Stomach (tissue), 9 donors: ENCODE results near the gene SOCS7. TPM values are rescaled to one million over a fixed set of nuclear protein-coding genes. Genes with fewer than 3 reads are reported as not detected.

Experiments used
- DNase-seq, 2 donors: peaks; one replicate each; pipeline versions ENCODE4 v3.0.0 to v3.0.0-alpha.2; 2013 to 2019
- H3K27ac ChIP-seq, 5 donors: fragments of 200-600 bp in 4 of 5; sonication (generic) in 4 of 5; one replicate each; pipeline ENCODE4 v1.5.1; 2013 to 2019; ENCODE audit warnings: mild to moderate bottlenecking in 1 of 5, moderate library complexity in 1 of 5
- H3K27me3 ChIP-seq, 3 donors: fragments of 200-600 bp; sonication (generic); one replicate each; pipeline ENCODE4 v1.5.1; 2017 to 2019; ENCODE audit warnings: mixed run types in 1 of 3
- H3K36me3 ChIP-seq, 4 donors: fragments of 200-600 bp; sonication (generic); 1 replicate in 3 of 4; 2 replicates in 1 of 4; pipeline ENCODE4 v1.5.1; 2016 to 2019
- H3K4me1 ChIP-seq, 4 donors: fragments of 200-600 bp; sonication (generic); one replicate each; pipeline ENCODE4 v1.5.1; 2016 to 2019
- H3K4me3 ChIP-seq, 4 donors: fragments of 200-600 bp; sonication (generic) in 3 of 4; one replicate each; pipeline ENCODE4 v1.5.1; 2016 to 2019; ENCODE audit warnings: mild to moderate bottlenecking in 1 of 4
- H3K9me3 ChIP-seq, 4 donors: fragments of 200-600 bp; sonication (generic); one replicate each; pipeline ENCODE4 v1.5.1; 2016 to 2019
- EP300 ChIP-seq: sonication (generic); formaldehyde crosslinking; IDR thresholded peaks from one replicate; pipeline ENCODE4 v1.6.1; 2017; ENCODE audit warnings: antibody characterized with exemption
- POLR2A ChIP-seq, 4 donors: fragments of 450-650 bp; IDR thresholded peaks; one replicate each; pipeline ENCODE4 v1.6.1; 2016; ENCODE audit warnings: antibody characterized with exemption in 4 of 4, control low read depth in 2 of 4, mild to moderate bottlenecking in 1 of 4, moderate library complexity in 1 of 4
- POLR2AphosphoS5 ChIP-seq, 3 donors: sonication (generic); formaldehyde crosslinking; IDR thresholded peaks; one replicate each; pipeline ENCODE4 v1.6.1; 2016; ENCODE audit warnings: antibody characterized with exemption in 3 of 3
- WGBS, 5 donors: extraction: QIAGEN DNeasy Blood & Tissue Kit in 3 of 5; methylation state at CpG; one replicate each; pipeline versions ENCODE4 v1.1.5 to v1.1.7; 2013 to 2018; 5-methylcytosine and 5-hydroxymethylcytosine counted together
- intact Hi-C: fragments of 100-400 bp; cut with DNase I; formaldehyde crosslinking; loops from one replicate; pipeline ENCODE4 v1.15.1; 2023; ENCODE audit warnings: low total_unique reads
- polyA plus RNA-seq, 3 donors: library from polyadenylated mRNA; stranded (reverse); fragments of 200-250 nt; gene quantifications; one replicate each; pipeline ENCODE4 v1.2.3, GENCODE V29; 2013
- total RNA-seq, 5 donors: library from RNA; depleted of rRNA; stranded (reverse); fragments of >200 nt; gene quantifications; one replicate each; pipeline versions ENCODE4 v1.1.0 to v1.2.3, GENCODE V29; 2014 to 2016
- TF ChIP-seq, protein P1 (sequence below), 7 experiments: fragments of 450-650 bp in 4 of 7; fragments of 200-600 bp in 3 of 7; sonication (generic) in 3 of 7; IDR thresholded peaks; one replicate each; pipeline ENCODE4 v1.5.1; 2016 to 2019; ENCODE audit warnings: antibody characterized with exemption in 7 of 7, control low read depth in 2 of 7, mild to moderate bottlenecking in 1 of 7
- donor health status: healthy with polysubstance abuse.
- donor health status: Bipolar disorder and iron deficiency.
- donor health status: healthy.

The SOCS7 gene
- total and polyA plus RNA-seq, 8 donors = 2.5 to 52.4 (median 11.3) TPM

DNA sequence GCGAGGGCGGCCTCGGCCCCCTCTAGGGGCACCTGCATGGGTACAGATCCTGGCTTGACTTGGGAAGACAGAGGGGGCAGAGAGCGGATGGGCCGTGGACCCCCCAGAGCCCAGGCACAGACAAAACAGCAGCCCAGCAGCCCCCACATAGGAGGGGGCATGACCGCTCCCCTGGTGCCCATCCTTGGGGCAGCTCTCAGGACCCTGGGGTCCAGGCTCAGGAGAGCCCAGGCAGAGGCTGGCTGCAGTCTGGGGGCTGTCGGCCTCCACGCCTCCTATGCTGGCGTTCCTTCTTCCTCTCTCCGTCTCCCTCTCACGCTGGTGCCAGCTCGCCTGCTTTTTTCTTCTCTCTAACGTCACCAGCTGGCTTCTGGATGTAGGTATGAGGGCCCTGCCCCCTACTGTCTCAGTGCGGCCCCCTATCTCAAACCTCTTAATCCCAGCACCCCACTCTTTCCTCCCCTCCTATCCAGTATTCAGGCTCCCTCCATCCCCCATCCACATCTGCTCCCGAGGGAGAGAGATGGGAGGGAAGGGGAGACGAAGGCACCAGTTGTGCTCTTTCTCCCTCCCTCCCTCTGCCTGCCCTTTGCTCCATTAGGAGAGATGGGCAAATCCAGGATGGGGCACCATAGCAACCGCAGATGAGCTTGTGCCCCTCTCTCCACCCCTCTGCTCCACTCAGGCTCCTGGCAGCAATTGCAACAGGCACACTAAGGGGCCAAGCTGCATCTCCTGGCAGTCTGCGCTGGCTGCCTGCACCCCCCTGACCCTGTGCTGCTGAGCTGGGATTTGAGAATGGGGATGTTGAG is 7.8 kb upstream of the SOCS7 start, which contains the start of gene GPR179:
Gene GPR179 (minus strand): TSS at position 349 of the 812 bp plus-strand sequence. CDS start 167 bp downstream, at position 182.
- WGBS, 5 donors = 68 to 87% (median 83%) methylated on average over 16 to 18 of the region's 18 CpGs
- Histone ChIP-seq H3K4me1 (peaks cover 7 to 9% (median 7%) of the 10 kb centered on the region in 4 donors), H3K27ac (no peak within 1 kb of the TSS), H3K4me3 (no peak within 1 kb of the TSS), H3K9me3 (no peaks in the 10 kb centered on the region), H3K36me3 (no peaks in the 10 kb centered on the region), H3K27me3 (peaks cover 0 to 9% (median 0%) of the 10 kb centered on the region in 3 donors)
- peak in 1 of 2 donors; percentile 59 for DNase-seq
- TF ChIP-seq POLR2A (IDR thresholded peaks at IDR 0.05) = no peak
- TF ChIP-seq POLR2AphosphoS5 (IDR thresholded peaks at IDR 0.05) = no peak
- TF ChIP-seq, protein P1, sequence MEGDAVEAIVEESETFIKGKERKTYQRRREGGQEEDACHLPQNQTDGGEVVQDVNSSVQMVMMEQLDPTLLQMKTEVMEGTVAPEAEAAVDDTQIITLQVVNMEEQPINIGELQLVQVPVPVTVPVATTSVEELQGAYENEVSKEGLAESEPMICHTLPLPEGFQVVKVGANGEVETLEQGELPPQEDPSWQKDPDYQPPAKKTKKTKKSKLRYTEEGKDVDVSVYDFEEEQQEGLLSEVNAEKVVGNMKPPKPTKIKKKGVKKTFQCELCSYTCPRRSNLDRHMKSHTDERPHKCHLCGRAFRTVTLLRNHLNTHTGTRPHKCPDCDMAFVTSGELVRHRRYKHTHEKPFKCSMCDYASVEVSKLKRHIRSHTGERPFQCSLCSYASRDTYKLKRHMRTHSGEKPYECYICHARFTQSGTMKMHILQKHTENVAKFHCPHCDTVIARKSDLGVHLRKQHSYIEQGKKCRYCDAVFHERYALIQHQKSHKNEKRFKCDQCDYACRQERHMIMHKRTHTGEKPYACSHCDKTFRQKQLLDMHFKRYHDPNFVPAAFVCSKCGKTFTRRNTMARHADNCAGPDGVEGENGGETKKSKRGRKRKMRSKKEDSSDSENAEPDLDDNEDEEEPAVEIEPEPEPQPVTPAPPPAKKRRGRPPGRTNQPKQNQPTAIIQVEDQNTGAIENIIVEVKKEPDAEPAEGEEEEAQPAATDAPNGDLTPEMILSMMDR (IDR thresholded peaks at IDR 0.05) = no peak
- TF ChIP-seq EP300 = no peak
- intact Hi-C loops = no loop called here

DNA sequence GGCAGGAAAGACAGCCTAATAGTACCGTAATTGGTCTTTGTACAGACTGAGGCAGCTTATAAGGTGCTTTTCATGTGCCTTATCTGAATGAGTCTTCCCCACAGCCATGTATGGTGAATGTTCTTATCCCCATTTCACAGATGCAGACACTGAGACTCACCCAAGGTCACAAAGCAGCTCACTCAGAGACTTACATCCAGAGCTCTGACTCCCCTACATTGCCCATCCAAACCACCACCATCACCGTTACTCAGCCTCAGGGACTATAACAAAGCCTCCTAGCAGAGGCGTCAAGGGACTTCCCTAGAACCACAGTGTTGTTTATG is 7.3 kb upstream of the SOCS7 start:
- 83 to 89% (median 85%) methylated on average over 3 of the region's 3 CpGs for WGBS, 5 donors
- intact Hi-C loops = no loop called here

DNA sequence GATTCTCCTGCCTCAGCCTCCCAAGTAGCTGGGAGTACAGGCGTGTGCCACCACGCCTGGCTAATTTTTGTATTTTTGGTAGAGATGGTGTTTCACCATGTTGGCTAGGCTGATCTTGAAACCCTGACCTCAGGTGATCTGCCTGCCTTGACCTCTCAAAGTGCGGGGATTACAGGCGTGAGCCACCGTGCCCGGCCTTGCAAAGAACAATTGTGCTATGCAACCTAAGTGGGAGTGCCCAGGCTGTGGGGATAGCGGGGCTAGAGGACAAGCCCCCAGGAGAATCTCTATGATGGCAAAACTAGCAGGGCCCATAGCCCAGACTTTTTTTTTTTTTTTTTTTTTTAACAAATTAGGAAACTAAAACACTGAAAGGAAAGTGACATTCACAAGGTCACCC is 5.9 kb upstream of the SOCS7 start:
- intact Hi-C loops = loop anchor here (5.0 kb wide), 1 partner anchor 72 kb away; no protein-coding TSS in a partner anchor
- TF ChIP-seq POLR2AphosphoS5 (IDR thresholded peaks at IDR 0.05) (no peak), POLR2A (IDR thresholded peaks at IDR 0.05) (no peak), EP300 (no peak)
- TF ChIP-seq, protein P1 (IDR thresholded peaks at IDR 0.05) = no peak
- Histone ChIP-seq H3K27ac (no peak overlapping the region), H3K4me3 (no peak overlapping the region), H3K27me3 (peaks cover 0 to 9% (median 0%) of the 10 kb centered on the region in 3 donors), H3K36me3 (no peaks in the 10 kb centered on the region), H3K4me1 (peaks cover 7 to 16% (median 11%) of the 10 kb centered on the region in 4 donors), H3K9me3 (no peaks in the 10 kb centered on the region)
- no peak for DNase-seq
- WGBS, 5 donors = 92 to 98% (median 93%) methylated on average over 7 of the region's 7 CpGs

More for the DNA sequence above, 7.3 kb upstream of the SOCS7 start:
- no peaks in the 10 kb centered on the region for H3K36me3 ChIP-seq
- H3K27ac ChIP-seq = no peak overlapping the region
- DNase-seq = no peak
- no peaks in the 10 kb centered on the region for H3K9me3 ChIP-seq
- H3K27me3 ChIP-seq = peaks cover 0 to 9% (median 0%) of the 10 kb centered on the region in 3 donors
- H3K4me1 ChIP-seq = peaks cover 7 to 15% (median 9%) of the 10 kb centered on the region in 4 donors
- TF ChIP-seq EP300 (no peak), POLR2AphosphoS5 (IDR thresholded peaks at IDR 0.05) (no peak), POLR2A (IDR thresholded peaks at IDR 0.05) (no peak)
- TF ChIP-seq, protein P1 (IDR thresholded peaks at IDR 0.05) = no peak
- H3K4me3 ChIP-seq = no peak overlapping the region

DNA sequence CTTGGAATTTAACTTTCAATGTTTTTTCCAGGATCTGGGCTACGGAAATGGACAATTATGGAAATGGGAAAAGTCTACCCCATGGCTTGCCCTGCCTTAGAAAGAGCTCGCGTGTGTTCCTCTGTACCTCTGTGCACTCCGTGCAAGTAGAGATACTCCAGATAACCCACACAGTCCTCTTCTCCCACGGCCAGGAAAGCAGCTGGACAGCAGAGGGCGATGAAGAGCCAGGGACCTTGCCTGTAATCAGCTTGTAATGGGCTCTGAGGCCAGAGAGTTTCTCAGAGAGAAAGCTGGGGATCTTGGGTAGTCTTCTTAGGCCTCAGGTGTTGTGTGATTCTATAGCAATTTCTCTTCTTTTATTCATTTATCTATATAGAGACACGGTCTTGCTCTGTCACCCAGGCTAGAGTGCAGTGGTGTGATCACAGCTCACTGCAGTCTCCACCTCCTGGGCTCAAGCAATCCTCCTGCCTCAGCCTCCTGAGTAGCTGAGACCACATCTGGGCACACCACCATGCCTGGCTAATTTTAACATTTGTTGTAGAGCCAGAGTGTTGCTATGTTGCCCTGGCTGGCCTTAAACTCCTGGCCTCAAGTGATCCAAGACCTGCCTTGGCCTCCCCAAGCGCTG is 2.4 kb upstream of the SOCS7 start:
- peak; percentile 90 to 94 for DNase-seq
- H3K4me3 ChIP-seq = no peak overlapping the region
- TF ChIP-seq, protein P1 (IDR thresholded peaks at IDR 0.05) = peak in 5 of 7 experiments; percentile 72 to 85 (median 78)
- TF ChIP-seq POLR2A (IDR thresholded peaks at IDR 0.05) = no peak
- peak in 1 of 3 donors; percentile 47 for TF ChIP-seq POLR2AphosphoS5 (IDR thresholded peaks at IDR 0.05)
- H3K36me3 ChIP-seq = no peaks in the 10 kb centered on the region
- 14 to 18% (median 15%) methylated on average over 8 of the region's 8 CpGs for WGBS, 5 donors
- intact Hi-C loops = loop anchor here (5.0 kb wide), 1 partner anchor 68 kb away; no protein-coding TSS in a partner anchor
- no peaks in the 10 kb centered on the region for H3K9me3 ChIP-seq
- peaks cover 11 to 32% (median 25%) of the 10 kb centered on the region in 4 donors for H3K4me1 ChIP-seq
- H3K27ac ChIP-seq = peak overlapping the region in 1 of 5 donors; percentile 52
- H3K27me3 ChIP-seq = no peaks in the 10 kb centered on the region
